Brain microvascular endothelial cell (primary cell): Measurements from ENCODE around the gene ALKBH5.

Source experiments
- DNase-seq: peaks from one replicate; pipeline ENCODE4 v3.0.0-alpha.2; 2020
- H3K27ac ChIP-seq: fragments of 250-450 bp; sonication (Bioruptor Pico); 2 replicates; pipeline ENCODE4 v1.5.1; 2020; ENCODE audit warnings: mild to moderate bottlenecking, moderate library complexity
- H3K27me3 ChIP-seq: fragments of 250-450 bp; sonication (Bioruptor Pico); replicated peaks from 2 replicates; pipeline ENCODE4 v1.5.1; 2020; ENCODE audit warnings: mild to moderate bottlenecking
- H3K36me3 ChIP-seq: fragments of 250-450 bp; sonication (Bioruptor Pico); replicated peaks from 2 replicates; pipeline ENCODE4 v1.5.1; 2020; ENCODE audit warnings: mild to moderate bottlenecking
- H3K4me3 ChIP-seq: 2 replicates; pipeline ENCODE4 v1.5.1; 2011; ENCODE audit warnings: low read depth, mild to moderate bottlenecking, control low read depth, low read length, moderate library complexity
- in situ Hi-C: cut with HindIII; loops from 2 replicates; pipeline ENCODE4 v1.10.0; 2017; ENCODE audit warnings: low sequenced_read_pairs, low pct_ligation_motif_present
- TF ChIP-seq, protein P1 (sequence below): IDR thresholded peaks from 2 replicates; pipeline ENCODE4 v1.5.1; 2011; ENCODE audit warnings: low read depth, mild to moderate bottlenecking, moderate library complexity, low read length, control low read depth, inconsistent platforms; ENCODE audit errors: missing control alignments

The ALKBH5 gene

DNA sequence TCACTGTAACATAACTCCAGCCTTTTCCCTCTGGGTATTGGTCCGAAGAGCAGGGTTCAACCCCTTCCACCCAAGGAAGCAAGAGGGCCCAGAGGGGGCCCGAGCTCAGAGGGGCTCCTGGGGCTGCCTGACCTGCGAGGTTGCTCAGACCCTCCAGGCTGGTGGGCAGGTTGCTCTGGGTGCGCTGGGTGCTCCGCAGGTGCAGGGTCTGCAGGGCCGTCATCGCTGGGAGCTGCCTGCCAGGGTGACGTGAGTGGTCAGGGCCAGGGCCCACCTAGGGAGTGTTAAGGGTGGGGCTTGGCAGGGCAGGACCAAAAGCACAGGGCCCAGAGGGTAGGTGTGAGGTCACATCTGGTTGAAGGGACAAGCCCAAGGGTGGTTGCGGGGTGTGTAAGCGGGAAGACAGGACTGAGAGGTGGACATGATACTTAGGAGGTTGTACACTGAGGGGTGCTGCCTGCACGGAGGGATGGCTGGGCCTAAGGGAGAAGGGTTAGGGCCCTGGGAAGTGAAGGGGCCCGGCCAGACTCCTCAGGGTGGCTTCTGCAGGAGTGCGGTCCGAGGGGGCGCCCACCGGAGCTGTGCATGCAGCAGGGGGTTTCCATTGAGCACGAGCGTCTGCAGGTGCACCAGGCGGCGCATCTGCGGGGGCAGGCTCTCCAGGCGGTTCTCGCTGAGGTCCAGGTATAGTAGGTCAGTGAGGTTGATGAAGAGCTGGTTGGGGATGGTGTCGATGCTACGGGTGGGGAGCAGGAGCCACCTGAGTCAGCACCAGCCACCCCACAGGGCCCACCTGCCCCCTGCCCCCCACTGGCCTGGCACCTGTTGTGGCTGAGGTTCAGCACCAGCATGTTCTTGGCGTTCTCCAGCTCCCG is 70.6 kb downstream of the ALKBH5 start:
- no peaks in the 10 kb centered on the region for H3K27me3 ChIP-seq
- DNase-seq = no peak
- H3K36me3 ChIP-seq = peaks cover 71% of the 10 kb centered on the region
- H3K4me3 ChIP-seq = no peak overlapping the region
- in situ Hi-C loops = no loop called here
- TF ChIP-seq, protein P1, sequence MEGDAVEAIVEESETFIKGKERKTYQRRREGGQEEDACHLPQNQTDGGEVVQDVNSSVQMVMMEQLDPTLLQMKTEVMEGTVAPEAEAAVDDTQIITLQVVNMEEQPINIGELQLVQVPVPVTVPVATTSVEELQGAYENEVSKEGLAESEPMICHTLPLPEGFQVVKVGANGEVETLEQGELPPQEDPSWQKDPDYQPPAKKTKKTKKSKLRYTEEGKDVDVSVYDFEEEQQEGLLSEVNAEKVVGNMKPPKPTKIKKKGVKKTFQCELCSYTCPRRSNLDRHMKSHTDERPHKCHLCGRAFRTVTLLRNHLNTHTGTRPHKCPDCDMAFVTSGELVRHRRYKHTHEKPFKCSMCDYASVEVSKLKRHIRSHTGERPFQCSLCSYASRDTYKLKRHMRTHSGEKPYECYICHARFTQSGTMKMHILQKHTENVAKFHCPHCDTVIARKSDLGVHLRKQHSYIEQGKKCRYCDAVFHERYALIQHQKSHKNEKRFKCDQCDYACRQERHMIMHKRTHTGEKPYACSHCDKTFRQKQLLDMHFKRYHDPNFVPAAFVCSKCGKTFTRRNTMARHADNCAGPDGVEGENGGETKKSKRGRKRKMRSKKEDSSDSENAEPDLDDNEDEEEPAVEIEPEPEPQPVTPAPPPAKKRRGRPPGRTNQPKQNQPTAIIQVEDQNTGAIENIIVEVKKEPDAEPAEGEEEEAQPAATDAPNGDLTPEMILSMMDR = no peak
- no peak overlapping the region for H3K27ac ChIP-seq

DNA sequence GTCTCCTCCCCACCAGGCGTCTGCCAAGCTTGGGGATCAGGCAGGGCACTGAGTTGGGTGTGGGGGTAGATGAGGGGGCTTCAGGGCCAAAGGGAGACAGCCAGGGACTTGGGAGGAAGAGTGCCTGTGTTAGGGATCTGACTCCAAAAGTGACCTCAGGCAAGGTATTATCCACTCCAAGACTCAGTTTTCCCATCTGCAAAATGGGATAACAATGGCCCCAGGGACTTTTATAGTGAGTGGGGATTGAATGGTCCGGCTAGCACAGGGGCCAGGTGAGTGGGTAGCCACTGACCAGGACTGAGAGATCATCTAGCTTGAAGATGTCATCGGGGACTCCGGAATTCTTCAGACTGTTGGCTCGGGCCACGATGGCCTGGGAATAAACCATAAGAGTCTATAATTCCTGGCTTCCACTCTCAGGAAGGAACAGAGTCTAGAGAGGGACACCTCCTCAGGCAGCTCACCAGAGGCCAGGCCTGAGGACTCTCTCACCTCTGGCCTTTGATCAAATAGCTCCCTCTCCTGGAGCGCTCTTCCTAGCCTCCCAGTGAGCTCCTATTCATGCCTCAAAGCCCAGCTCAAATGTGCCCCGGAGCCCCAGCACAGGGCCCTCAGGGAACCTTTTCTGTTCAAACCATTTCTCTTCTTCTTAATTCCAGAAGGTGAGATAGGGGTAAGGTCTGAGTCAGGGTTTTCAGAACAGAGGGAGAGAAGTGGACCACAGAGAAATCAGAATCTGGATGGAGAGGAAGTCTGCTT is 71.4 kb downstream of the ALKBH5 start:
- Histone ChIP-seq H3K27me3 (no peaks in the 10 kb centered on the region), H3K4me3 (no peak overlapping the region), H3K36me3 (peaks cover 63% of the 10 kb centered on the region), H3K27ac (no peak overlapping the region)
- no peak for DNase-seq
- in situ Hi-C loops = no loop called here
- TF ChIP-seq, protein P1 = no peak

DNA sequence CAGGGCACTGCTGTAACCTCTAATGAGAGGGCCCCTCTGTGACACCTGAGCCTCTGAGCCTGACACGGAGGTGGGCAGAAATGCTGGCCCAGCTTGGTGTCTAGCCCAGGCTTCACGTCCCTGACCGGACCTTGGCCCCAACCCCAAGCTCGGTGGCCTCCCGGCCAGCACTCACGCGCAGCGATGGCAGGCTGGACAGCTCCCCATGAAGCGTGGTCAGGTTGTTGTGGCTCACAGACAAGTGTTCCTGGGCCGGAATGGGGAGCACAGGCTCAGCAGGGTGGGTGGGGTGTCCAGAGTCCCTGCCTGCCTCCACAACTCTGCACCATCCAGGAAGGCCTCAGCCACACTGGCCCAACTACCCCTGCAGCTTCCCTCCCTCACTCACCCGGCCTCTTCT is 72.7 kb downstream of the ALKBH5 start:
- peaks cover 51% of the 10 kb centered on the region for H3K36me3 ChIP-seq
- H3K27ac ChIP-seq = no peak overlapping the region
- no peak for DNase-seq
- in situ Hi-C loops = no loop called here
- no peaks in the 10 kb centered on the region for H3K27me3 ChIP-seq
- no peak overlapping the region for H3K4me3 ChIP-seq
- TF ChIP-seq, protein P1 = no peak

DNA sequence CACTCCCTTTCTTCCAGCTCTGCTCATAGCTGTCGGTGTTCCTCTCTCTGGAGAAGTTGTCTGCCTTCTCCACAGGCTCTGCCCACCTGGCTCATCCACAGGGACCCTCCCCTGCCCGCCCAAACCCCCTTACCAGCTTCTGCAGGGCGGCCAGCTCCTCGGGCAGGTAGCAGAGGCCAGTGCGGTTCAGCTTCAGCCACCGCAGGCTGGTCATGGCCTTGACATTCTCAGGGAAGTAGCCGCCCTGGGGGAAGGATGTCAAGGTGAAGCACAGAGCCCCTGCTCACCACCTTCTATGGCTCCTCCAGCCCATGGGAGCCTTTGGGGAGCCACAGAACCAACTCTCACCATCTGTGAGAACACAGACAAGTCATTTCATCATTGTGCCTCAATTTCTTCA is 73.1 kb downstream of the ALKBH5 start:
- no peak overlapping the region for H3K4me3 ChIP-seq
- no peak for DNase-seq
- no peak overlapping the region for H3K27ac ChIP-seq
- TF ChIP-seq, protein P1 = no peak
- H3K36me3 ChIP-seq = peaks cover 46% of the 10 kb centered on the region
- H3K27me3 ChIP-seq = no peaks in the 10 kb centered on the region
- in situ Hi-C loops = no loop called here

DNA sequence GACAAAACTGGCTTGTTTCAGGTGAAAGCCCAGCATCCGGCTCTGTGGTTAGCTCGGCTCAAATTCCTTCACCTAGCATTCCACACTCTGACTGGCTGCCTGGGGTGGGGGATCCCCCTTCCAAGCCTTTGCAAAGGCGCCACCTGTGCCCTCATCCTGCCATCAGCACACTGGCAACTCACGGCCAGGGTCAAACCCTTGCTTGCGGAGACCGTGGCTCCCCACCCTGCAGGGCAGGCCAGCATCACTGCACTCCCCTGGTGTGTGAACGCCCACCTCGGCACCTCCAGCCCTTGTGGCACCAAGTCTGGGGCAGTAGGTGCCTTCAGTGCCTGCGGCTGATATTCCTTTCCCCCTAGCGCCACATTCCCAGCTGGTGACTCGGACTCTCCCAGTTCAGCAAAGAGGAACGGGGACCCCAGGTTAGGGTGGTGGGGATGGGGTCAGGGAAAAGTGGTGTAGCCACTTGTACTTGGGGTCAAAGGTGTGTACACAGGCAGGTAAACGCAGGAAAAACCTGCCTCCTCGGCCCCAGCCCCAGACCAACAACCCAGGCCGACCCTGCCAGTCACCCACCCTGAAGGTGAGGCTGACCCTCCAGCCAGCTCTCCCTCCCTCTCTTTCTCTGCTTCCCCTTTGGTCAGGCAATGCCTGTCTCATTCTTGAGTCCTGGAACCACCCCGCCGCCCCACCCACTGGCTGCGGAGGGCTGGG is 73.8 kb downstream of the ALKBH5 start:
- Histone ChIP-seq H3K27me3 (no peaks in the 10 kb centered on the region), H3K36me3 (peaks cover 40% of the 10 kb centered on the region), H3K27ac (peak overlapping the region; percentile 73), H3K4me3 (peak overlapping the region; percentile 78)
- in situ Hi-C loops = no loop called here
- DNase-seq = peak; percentile 25
- TF ChIP-seq, protein P1 = no peak
